Mammary microvascular endothelial cell (primary cell): ENCODE measurements around the gene ELOA2. TPM values are rescaled to one million over a fixed set of nuclear protein-coding genes. Genes with fewer than 3 reads are reported as not detected.

Experiments used
- total RNA-seq: library from RNA; depleted of rRNA; stranded (reverse); fragments of >200 nt; gene quantifications from 2 replicates; pipeline ENCODE4 v1.2.3, GENCODE V29; 2015

Gene ELOA2
- total RNA-seq = not detected in 2 replicates

DNA sequence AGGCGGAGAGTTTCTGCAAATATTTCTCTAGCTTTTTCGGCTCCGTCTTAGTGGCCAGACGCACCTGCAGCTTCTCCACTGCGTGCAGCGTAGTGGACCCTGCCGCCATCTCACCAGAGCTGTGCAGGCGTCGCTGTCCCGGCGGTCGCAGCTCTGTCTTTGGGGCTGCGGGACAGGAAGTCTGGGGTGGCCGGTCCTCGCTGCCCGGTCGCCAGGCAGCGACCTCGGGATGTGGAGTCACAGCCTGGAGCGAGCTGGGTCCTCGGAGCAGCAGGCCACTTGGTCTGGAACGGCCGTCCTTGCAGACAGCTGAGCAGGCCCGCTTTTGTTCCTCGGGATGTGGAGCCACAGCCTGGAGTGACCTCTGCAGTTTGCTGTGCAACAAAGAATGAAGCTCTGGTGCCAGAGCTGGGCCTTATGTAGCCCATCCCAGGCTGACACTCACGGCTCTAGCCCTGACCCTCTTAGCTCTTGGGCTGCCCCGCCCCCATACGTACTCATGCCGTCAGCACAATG lies at the start of gene ELOA2:
Gene ELOA2, minus strand, starts transcription at position 466 of the 516 bp plus-strand sequence. Its CDS starts 357 bp downstream, at position 109.

Other genes starting within 250 kb of the ELOA2 start
- 7.6 and 11.6 TPM in 2 replicates for gene PIAS2, start 118.1 kb downstream of the ELOA2 start, total RNA-seq
- 0.54 and 2.2 TPM in 2 replicates for gene KATNAL2, start 118.0 kb downstream of the ELOA2 start, total RNA-seq
- 5.9 and 9.6 TPM in 2 replicates for gene HDHD2, start 114.9 kb upstream of the ELOA2 start, total RNA-seq
- 18.2 and 19.9 TPM in 2 replicates for gene IER3IP1, start 140.7 kb upstream of the ELOA2 start, total RNA-seq
- gene SKOR2, start 216.0 kb upstream of the ELOA2 start, total RNA-seq = not detected in 2 replicates